Liver (tissue), 3 donors: Measurements from ENCODE around the gene MAVS.

Experiments used
- CTCF ChIP-seq: fragments of 150-350 bp; IDR thresholded peaks from 2 replicates; pipeline ENCODE4 v1.5.1; 2017; ENCODE audit warnings: improper control_type of control experiment, low read depth, low read length; ENCODE audit not compliant: missing input control
- GABPA ChIP-seq, 2 donors: IDR thresholded peaks in 1 of 2; conservative IDR thresholded peaks in 1 of 2; 2 replicates each; pipeline ENCODE4 v1.6.1; 2016; ENCODE audit warnings: antibody characterized with exemption in 2 of 2, mild to moderate bottlenecking in 1 of 2, moderate library complexity in 1 of 2
- TAF1 ChIP-seq: conservative IDR thresholded peaks from 2 replicates; pipeline ENCODE4 v1.6.1; 2016; ENCODE audit warnings: antibody characterized with exemption, mild to moderate bottlenecking
- TF ChIP-seq, protein P1 (sequence below): IDR thresholded peaks from 2 replicates; pipeline ENCODE4 v1.6.1; 2016; ENCODE audit warnings: antibody characterized with exemption
- donor health status: healthy.
- donor health status: healthy.

GRCh38 chr20:3896302-3896701 lies 49.7 kb downstream of the MAVS start:
- TF ChIP-seq, protein P1, sequence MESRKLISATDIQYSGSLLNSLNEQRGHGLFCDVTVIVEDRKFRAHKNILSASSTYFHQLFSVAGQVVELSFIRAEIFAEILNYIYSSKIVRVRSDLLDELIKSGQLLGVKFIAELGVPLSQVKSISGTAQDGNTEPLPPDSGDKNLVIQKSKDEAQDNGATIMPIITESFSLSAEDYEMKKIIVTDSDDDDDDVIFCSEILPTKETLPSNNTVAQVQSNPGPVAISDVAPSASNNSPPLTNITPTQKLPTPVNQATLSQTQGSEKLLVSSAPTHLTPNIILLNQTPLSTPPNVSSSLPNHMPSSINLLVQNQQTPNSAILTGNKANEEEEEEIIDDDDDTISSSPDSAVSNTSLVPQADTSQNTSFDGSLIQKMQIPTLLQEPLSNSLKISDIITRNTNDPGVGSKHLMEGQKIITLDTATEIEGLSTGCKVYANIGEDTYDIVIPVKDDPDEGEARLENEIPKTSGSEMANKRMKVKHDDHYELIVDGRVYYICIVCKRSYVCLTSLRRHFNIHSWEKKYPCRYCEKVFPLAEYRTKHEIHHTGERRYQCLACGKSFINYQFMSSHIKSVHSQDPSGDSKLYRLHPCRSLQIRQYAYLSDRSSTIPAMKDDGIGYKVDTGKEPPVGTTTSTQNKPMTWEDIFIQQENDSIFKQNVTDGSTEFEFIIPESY: no peak
- TF ChIP-seq CTCF (no peak), TAF1 (no peak), GABPA (IDR thresholded peaks at IDR 0.05 in 1 of 2, conservative IDR thresholded peaks at IDR 0.05 in 1 of 2) (no peak)
